Keratinocyte (primary cell): ENCODE data around the gene INO80E. TPM values are rescaled to one million over a fixed set of nuclear protein-coding genes. Genes with fewer than 3 reads are reported as not detected.

Source experiments
- DNase-seq: peaks from one replicate; pipeline ENCODE4 v3.0.0-alpha.2; 2011; ENCODE audit warnings: low read depth, missing footprints, low spot score
- FAIRE-seq: peaks from 2 replicates; lab custom pipeline; 2011; peaks lifted over from hg19 to GRCh38; lab: Jason Lieb, UNC
- H2AFZ ChIP-seq: 2 replicates; pipeline ENCODE4 v1.6.0; 2012; ENCODE audit warnings: low read length, control low read depth, inconsistent platforms; ENCODE audit not compliant: control insufficient read depth
- H3K27ac ChIP-seq: 2 replicates; pipeline ENCODE4 v1.5.1; 2011; ENCODE audit warnings: low read length; ENCODE audit not compliant: control insufficient read depth, insufficient read depth
- H3K27me3 ChIP-seq: 3 replicates; pipeline ENCODE4 v1.6.0; 2011; ENCODE audit warnings: low read length; ENCODE audit not compliant: control insufficient read depth, insufficient read depth; ENCODE audit errors: extremely low read depth
- H3K36me3 ChIP-seq, 2 experiments: 2 replicates in 1 of 2; 3 replicates in 1 of 2; pipeline ENCODE4 v1.5.1; 2011; ENCODE audit warnings: low read length in 2 of 2, mild to moderate bottlenecking in 1 of 2; ENCODE audit not compliant: control insufficient read depth in 2 of 2, insufficient read depth in 2 of 2; ENCODE audit errors: extremely low read depth in 1 of 2
- H3K4me1 ChIP-seq: 3 replicates; pipeline ENCODE4 v1.5.1; 2011; ENCODE audit warnings: low read length; ENCODE audit not compliant: control insufficient read depth, insufficient read depth; ENCODE audit errors: extremely low read depth
- H3K4me2 ChIP-seq: 3 replicates; pipeline ENCODE4 v1.6.0; 2011; ENCODE audit warnings: low read depth, low read length; ENCODE audit not compliant: control insufficient read depth, insufficient read depth; ENCODE audit errors: extremely low read depth
- H3K4me3 ChIP-seq, 3 experiments: fragments of 200-600 bp in 1 of 3; sonication (generic) in 1 of 3; 2 replicates in 2 of 3; 3 replicates in 1 of 3; pipeline ENCODE4 v1.5.1; 2011 to 2016; ENCODE audit warnings: low read length in 3 of 3, mild to moderate bottlenecking in 3 of 3, control low read depth in 2 of 3, inconsistent platforms in 1 of 3, low read depth in 1 of 3, mixed read lengths in 1 of 3, mixed run types in 1 of 3, moderate library complexity in 1 of 3; ENCODE audit not compliant: control insufficient read depth in 2 of 3, insufficient read depth in 2 of 3; ENCODE audit errors: extremely low read depth in 1 of 3
- H3K79me2 ChIP-seq: 2 replicates; pipeline ENCODE4 v1.6.0; 2012; ENCODE audit warnings: low read length; ENCODE audit not compliant: control insufficient read depth, insufficient read depth
- H3K9ac ChIP-seq: 3 replicates; pipeline ENCODE4 v1.6.0; 2011; ENCODE audit warnings: low read length; ENCODE audit not compliant: control insufficient read depth, insufficient read depth; ENCODE audit errors: extremely low read depth
- H3K9me1 ChIP-seq: 3 replicates; pipeline ENCODE4 v1.6.0; 2011; ENCODE audit warnings: low read length; ENCODE audit not compliant: control insufficient read depth, insufficient read depth; ENCODE audit errors: extremely low read depth
- H3K9me3 ChIP-seq: 2 replicates; pipeline ENCODE4 v1.5.1; 2012; ENCODE audit warnings: low read depth, low read length; ENCODE audit not compliant: control insufficient read depth
- H4K20me1 ChIP-seq: 3 replicates; pipeline ENCODE4 v1.6.0; 2011; ENCODE audit warnings: low read length; ENCODE audit not compliant: control insufficient read depth, insufficient read depth; ENCODE audit errors: extremely low read depth
- CTCF ChIP-seq, 3 experiments: IDR thresholded peaks in 1 of 3; conservative IDR thresholded peaks in 1 of 3; optimal IDR thresholded peaks in 1 of 3; 2 replicates in 2 of 3; 3 replicates in 1 of 3; pipeline versions ENCODE3 to v1.5.1; 2011; ENCODE audit warnings: low read length in 3 of 3, mild to moderate bottlenecking in 3 of 3, moderate library complexity in 2 of 3, control low read depth in 1 of 3, inconsistent platforms in 1 of 3; ENCODE audit not compliant: insufficient read depth in 2 of 3; ENCODE audit errors: extremely low read depth in 1 of 3
- EZH2 ChIP-seq: IDR thresholded peaks from one replicate; pipeline ENCODE4 v1.6.1; 2012; ENCODE audit warnings: inconsistent platforms, mild to moderate bottlenecking, low read length, moderate library complexity
- dilution Hi-C: fragments of 300-500 bp; cut with MboI; formaldehyde crosslinking; loops from one replicate; pipeline ENCODE4 v1.7.0; 2020; ENCODE audit warnings: low sequenced_read_pairs; ENCODE audit not compliant: extremely low pct_ligation_motif_present
- polyA plus RNA-seq, 5 experiments: library from polyadenylated mRNA; depleted of rRNA in 3 of 5; stranded (reverse) in 3 of 5; stranded (forward) in 1 of 5; unstranded in 1 of 5; fragments of >200 nt; gene quantifications; 1 replicate in 1 of 5; 2 replicates in 3 of 5; 3 replicates in 1 of 5; pipeline versions ENCODE4 v1.2.1 to v1.2.3, GENCODE V29; 2011 to 2012; ENCODE audit warnings: missing spikeins in 2 of 5, low read depth in 1 of 5, low replicate concordance in 1 of 5

The INO80E gene
- polyA plus RNA-seq, 1 donor (not counting 4 experiments of a cell fraction or from before 2014, with no cell fraction given), result 26.7 TPM

GRCh38 chr16:29992344-29992967 lies 3.6 kb upstream of the INO80E start:
- H4K20me1 ChIP-seq, result no peaks in the 10 kb centered on the region
- no peak for FAIRE-seq
- H2AFZ ChIP-seq, result no peak overlapping the region
- peaks cover 24% of the 10 kb centered on the region for H3K4me1 ChIP-seq
- H3K9ac ChIP-seq, result no peak overlapping the region
- H3K9me3 ChIP-seq, result no peaks in the 10 kb centered on the region
- H3K4me3 ChIP-seq, result no peak overlapping the region
- DNase-seq, result no peak
- H3K4me2 ChIP-seq, result no peak overlapping the region
- dilution Hi-C loops, result no loop called here
- peaks cover 24 to 47% of the 10 kb centered on the region in 2 experiments for H3K36me3 ChIP-seq
- TF ChIP-seq CTCF (optimal IDR thresholded peaks at IDR 0.05 in 1 of 3, IDR thresholded peaks at IDR 0.05 in 1 of 3, conservative IDR thresholded peaks at IDR 0.05 in 1 of 3; ENCODE audit: extremely low read depth in 1 of 3, insufficient read depth in 2 of 3, low read length in 3 of 3), result no peak
- TF ChIP-seq EZH2, result no peak
- H3K27me3 ChIP-seq, result no peaks in the 10 kb centered on the region
- no peaks in the 10 kb centered on the region for H3K9me1 ChIP-seq
- H3K79me2 ChIP-seq, result peaks cover 10% of the 10 kb centered on the region
- H3K27ac ChIP-seq, result no peak overlapping the region

DNA sequence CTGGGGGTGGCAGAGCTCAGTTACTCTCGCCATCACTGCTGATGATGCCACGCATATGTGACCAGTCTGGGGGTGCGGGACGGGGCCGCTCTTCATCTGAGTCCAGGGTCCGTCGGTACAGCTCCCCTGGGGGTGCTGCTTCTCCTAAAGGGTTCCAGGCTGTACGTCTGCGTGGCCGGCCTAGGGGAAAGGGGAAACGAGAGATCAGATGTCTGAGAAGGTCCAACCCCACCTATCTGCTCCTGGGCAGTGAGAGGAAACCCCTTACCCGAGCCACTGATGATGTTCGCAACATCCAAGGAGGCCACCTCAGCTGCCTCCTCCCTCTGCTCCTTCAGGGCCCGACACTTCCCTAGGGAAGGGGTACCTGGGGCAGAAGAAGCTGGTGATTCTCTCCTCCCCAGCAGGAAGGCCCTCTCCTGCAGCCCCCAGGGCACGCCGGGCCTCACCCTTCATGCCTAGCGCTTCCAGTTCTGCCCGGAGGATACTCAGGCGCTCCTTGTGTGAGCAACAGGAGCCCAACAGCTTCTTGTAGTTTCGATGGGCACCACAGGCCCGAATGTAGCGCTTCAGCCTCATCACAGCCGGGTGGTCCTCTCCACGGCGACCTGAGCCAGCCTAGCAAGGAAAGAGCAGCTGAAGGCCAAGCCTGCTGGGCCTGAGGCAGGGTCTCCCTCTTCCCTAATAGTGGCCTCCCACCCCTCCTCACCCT lies 2.7 kb upstream of the INO80E start:
- no peak overlapping the region for H3K27ac ChIP-seq
- H3K9me3 ChIP-seq, result no peaks in the 10 kb centered on the region
- peaks cover 21 to 41% of the 10 kb centered on the region in 2 experiments for H3K36me3 ChIP-seq
- H4K20me1 ChIP-seq, result no peaks in the 10 kb centered on the region
- no peak for DNase-seq
- H3K4me1 ChIP-seq, result peaks cover 24% of the 10 kb centered on the region
- H3K27me3 ChIP-seq, result no peaks in the 10 kb centered on the region
- no peak overlapping the region for H2AFZ ChIP-seq
- H3K4me3 ChIP-seq, result no peak overlapping the region
- no peak overlapping the region for H3K4me2 ChIP-seq
- H3K9me1 ChIP-seq, result no peaks in the 10 kb centered on the region
- TF ChIP-seq EZH2 (no peak), CTCF (optimal IDR thresholded peaks at IDR 0.05 in 1 of 3, IDR thresholded peaks at IDR 0.05 in 1 of 3, conservative IDR thresholded peaks at IDR 0.05 in 1 of 3; ENCODE audit: extremely low read depth in 1 of 3, insufficient read depth in 2 of 3, low read length in 3 of 3) (no peak)
- no peak overlapping the region for H3K9ac ChIP-seq
- no peak for FAIRE-seq
- peaks cover 10% of the 10 kb centered on the region for H3K79me2 ChIP-seq
- dilution Hi-C loops, result no loop called here
